GM21576 (cell line): ENCODE data around the gene PDP2.
A peak's percentile ranks its signal among the peaks of the same experiment; 100 is the strongest.
"Not testable (repeated sequence)": the region's sequence is repeated elsewhere in the genome, so short reads cannot be mapped to it uniquely, and the experiment has no call there.

Source experiments
- ATAC-seq: cut with Tn5 transposase; IDR thresholded peaks from one replicate; pipeline ENCODE4 v1.9.1; 2021; ENCODE audit warnings: mild to moderate bottlenecking, moderate library complexity; ENCODE audit not compliant: unreplicated experiment

PDP2 gene

GRCh38 chr16:66851166-66851964 is 28.9 kb upstream of the PDP2 start:
- ATAC-seq, result no peak

GRCh38 chr16:66853261-66854139 is 26.8 kb upstream of the PDP2 start:
- ATAC-seq, result no peak

DNA sequence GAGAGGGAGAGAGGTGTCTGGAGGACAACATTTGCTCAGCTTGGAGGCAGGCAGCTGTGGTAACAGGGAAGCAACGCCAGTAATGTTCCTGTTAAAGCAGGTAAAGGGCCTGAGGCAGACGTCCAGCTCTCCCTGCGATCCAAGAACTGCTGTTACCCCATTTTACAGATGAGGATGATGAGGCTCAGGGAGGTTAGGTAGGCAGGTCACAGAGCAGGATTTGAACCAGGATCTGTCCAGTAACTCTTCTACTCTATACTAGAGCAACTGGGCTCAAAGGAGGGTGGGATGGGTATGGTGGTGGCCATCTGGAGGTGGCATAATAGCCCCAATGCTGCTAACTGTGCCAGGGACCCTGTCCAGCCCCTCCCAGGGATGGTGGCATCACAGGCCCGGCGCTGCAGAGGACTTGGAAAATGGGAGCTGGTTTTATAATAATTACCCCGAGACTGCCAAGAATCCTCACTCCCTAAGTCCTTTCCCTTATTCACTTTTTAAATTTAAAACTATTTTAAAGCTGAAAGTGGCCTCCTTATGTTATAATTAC is 24.1 kb upstream of the PDP2 start:
- ATAC-seq, result no peak

DNA sequence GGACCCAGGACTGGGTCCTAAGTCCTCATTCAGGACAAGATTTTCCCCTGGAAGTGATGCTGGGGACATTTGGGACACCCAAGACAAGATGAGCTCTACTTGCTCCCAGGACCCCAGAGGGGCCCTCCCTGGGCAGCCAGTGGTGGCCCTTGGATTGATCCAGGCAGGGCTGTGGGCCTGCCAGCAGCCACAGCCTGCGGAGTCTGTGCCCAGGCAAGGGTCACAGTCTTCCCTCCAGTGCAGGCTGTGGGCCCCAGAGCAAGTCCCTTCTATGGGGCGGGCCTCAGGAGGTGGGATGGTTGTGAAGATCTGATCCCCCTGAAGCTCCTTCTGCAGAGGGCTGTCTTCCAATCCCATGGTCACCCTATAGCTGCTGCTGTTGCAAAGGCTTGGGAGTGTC is 23.5 kb upstream of the PDP2 start:
- ATAC-seq, result no peak

DNA sequence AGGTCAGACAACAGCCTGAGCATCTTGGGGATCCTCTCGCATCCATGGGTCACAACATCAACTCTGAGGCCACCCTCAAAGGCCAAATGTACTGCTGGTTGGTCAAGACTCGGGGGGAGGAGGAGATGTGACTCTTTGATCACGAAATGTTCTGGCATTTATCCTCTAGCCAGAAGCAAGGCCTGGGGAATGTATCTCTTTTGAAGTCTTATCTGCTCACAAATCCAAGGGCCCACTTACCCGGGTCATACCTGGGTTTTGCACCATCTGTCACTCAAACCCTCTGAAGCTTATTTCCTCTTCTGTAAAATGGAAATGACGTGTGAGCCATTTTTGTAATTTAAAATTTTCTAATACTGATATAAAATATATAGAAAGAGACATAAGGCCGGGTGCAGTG is 22.9 kb upstream of the PDP2 start:
- ATAC-seq, result no peak

DNA sequence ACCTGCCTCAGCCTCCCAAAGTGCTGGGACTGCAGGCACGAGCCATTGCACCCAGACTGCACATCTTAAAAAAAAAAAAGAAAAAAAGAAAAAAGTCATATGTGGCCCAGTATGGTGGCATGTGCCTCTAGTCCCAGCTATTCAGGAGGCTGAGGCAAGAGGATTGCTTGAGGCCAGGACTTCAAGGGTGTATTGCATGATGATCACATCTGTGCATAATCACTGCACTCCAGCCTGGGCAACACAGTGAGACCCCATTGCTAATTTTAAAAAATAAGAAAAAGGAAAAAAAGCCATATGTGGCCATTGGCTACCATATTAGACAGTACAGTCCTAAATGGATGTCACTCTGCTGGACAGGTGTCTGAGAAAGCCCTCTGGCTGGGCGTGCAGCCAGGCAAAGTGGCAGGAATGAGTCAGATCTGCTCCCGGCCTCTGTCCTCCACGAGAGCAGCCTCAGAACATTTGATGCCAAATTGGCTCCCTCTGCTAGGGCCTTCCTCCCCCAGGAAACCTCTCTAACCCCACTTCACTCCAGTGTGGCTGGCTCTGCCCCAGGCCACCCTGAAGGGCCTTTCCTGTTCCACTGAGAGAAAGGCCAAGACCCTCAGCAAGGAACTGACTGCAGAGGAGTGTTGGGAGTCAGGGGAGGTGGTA is 21.4 kb upstream of the PDP2 start:
- ATAC-seq, result no peak

DNA sequence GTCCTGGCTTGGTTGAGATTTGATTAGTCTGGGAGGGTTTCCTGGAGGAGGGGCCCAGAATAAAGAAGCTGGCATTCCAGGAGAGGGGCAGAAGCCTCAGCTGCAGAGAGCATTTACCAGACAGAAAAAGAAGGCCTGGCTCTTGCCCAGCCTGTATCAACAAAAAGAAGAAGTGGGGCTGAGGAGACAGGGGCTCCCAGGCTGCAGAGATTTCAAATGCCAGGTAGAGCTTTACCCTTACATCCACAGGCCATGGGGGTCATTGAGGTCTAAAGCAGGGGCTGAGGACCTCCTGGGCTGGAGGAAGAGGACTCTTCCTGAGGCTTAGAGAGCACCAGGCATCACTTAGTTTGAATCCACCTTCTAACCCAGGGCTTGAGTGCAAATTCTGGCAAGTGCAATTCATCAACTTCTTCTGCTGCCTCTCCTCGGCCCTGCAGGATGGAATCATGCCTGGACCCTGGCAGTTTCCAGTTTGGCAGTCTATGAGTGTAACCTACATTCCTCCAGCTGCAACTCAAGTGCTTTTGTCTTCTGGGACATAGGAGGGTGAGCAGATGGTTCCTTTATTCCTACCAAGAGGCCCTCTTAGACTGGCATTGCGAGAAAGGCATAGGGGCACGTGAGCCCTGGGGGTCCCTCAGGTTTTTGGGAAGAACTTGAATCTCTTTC is 20.8 kb upstream of the PDP2 start:
- no peak for ATAC-seq

DNA sequence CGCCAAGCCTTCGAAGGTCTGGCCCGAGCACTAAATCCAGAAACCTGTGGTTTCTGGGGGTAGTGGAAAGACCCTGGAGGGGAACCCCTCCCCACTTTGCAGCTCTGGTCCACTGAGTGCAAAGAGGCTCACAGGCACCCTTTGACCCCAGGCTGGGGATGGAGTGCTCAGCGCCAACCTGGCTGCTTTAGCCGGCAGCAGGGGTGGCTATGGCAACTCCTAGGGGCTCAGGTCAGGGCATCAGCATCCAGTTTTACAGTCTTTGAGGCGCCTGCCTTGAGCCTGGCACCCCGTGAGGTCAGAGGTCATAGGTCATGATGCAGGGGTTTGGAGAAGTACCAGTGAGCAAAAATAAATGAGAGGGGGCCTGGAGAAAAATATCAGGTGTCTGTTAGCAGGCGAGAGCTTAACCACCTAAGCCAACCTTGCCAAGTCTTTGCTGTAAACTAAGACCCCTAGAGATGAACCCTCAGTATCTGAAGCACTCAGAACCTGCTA is 18.2 kb upstream of the PDP2 start:
- no peak for ATAC-seq

DNA sequence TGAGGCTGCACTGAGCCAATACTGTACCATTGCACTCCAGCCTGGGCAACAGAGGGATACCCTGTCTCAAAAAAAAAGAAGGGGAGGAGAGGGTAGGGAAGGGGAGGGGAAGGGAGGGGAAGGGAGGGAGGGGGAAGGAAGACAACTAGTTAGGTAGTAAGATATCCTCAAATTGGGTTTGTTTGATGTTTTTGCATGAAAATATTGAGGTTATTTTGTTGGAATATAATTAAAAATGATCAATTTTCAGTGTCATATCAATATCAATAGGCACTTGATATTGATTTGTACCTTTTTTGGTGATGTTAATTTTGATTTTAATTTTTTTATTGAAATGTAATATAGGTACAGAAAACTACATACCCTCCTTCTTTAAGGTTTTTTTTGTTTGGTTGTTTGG is 16.6 kb upstream of the PDP2 start:
- ATAC-seq, result no peak

- ATAC-seq, result no peak
Observed at GRCh38 chr16:66869424-66869823, 10.9 kb upstream of the PDP2 start.

- not testable (repeated sequence) for ATAC-seq
Observed at GRCh38 chr16:66871363-66871762, 9.0 kb upstream of the PDP2 start.

DNA sequence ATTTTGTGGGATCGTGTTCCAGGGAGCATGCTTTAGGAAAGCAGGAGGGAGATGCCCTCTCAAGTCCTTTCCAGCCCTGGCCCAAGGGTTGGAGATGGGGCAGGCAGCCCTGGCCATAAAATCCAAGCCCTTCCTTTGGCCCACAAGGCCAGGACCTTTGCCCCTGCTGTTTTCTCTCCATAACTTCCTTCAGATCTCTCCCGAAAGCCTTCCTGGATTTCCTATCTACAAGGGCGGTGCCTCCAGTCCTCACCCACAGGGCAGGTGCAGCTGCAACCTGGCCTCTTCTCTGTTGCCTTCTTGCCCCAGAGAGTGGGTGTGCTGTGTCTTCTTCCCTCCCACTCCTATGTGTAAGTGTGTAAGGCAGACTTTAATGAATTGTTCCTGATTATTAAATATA is 8.5 kb upstream of the PDP2 start:
- ATAC-seq, result no peak

DNA sequence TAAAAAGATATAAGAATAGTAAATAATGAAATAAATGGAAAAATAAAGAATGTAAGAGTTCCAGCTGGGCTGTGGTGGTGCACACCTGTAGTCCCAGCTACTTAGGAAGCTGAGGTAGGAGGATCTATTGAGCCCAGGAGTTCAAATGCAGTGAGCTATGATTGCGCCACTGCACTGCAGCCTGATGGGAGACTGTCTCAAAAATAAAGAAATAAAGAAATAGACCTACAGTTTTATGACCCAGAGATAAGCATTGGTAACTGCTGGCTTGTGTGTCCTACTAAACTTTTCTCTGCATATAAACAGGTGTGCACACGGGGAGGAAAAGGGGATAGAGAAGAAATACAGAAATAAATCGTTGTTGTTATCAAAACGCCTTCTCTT is 7.8 kb upstream of the PDP2 start:
- ATAC-seq, result no peak

GRCh38 chr16:66872943-66873684 is 7.2 kb upstream of the PDP2 start:
- ATAC-seq, result peak; percentile 81

- ATAC-seq, result no peak
Observed at GRCh38 chr16:66873685-66874055, 6.6 kb upstream of the PDP2 start.

DNA sequence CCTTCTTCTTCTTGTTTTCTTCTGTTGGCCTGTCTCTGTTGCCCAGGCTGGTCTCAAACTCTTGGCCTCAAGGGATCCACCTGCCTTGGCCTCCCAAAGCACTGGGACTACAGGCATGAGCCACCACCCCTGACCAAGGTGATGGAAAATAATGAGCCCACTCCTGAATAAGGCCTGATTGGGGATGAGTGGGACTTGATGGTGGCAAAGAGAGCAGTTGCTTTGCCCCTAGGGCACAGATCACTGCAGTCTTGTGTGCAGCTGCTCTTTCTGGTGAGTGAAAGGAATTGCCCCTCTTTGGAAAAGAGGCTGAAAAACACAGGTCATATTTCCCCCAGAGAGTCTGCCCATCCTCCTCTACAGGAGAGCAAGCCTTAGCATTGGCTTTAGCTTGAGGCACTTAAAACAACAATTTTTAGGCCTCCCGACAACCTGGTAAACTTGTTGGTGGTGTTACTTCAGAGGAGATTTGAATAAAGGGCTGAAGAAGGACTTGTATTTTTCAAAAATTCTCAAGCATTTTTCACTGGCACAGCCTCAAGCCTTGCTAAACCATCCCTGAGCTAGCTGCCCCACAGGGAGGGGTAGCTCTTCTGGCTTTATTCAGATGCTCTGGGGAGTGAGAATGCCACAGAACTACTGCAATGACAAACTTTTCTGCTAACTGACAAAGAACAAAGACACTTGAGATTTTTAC is 6.1 kb upstream of the PDP2 start:
- ATAC-seq, result no peak

GRCh38 chr16:66878067-66878466 is 2.2 kb upstream of the PDP2 start:
- no peak for ATAC-seq

GRCh38 chr16:66881014-66881417 is 701 bp downstream of the PDP2 start:
- no peak for ATAC-seq

DNA sequence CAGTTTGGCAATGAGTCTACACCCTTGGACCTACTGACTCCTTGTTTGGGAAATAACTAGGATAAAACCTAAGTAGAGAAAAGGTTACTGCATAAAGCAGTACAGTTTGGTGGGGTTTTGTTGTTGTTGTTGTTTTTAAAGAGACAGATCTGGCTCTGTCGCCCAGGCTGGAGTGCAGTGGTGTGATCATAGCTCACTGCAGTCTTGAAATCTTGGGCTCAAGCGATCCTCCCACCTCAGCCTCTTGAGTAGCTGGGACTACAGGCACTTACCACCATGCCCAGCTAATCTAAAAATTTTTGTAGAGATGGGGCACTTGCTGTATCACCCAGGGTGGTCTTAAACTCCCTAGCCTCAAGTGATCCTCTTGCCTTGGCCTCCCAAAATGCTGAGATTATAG is 1.2 kb downstream of the PDP2 start:
- no peak for ATAC-seq
